ENCODE data around the gene STK16. TPM values are rescaled to one million over a fixed set of nuclear protein-coding genes. Genes with fewer than 3 reads are reported as not detected.

The STK16 gene
- total RNA-seq, 1 donor from 2014 or later: 19.1 TPM

GRCh38 chr2:219245899-219246230, 586 bp downstream of the STK16 start:
- H3K4me3 Mint-ChIP-seq (ENCODE audit: unreplicated experiment): peak overlapping the region; percentile 96
- no peak for TF ChIP-seq EZH2 (IDR thresholded peaks at IDR 0.05; ENCODE audit: insufficient read depth, low read length)
- no peak for TF ChIP-seq CTCF (IDR thresholded peaks at IDR 0.05; ENCODE audit: insufficient read depth, low read depth, low read length)
- no peaks in the 10 kb centered on the region for H3K36me3 ChIP-seq (ENCODE audit: insufficient read depth, low read length)
- H3K79me2 ChIP-seq (ENCODE audit: insufficient read depth, low read length): peaks cover 29% of the 10 kb centered on the region
- peak overlapping the region; percentile 97 for H3K9ac ChIP-seq (ENCODE audit: low read length)
- no peak for FAIRE-seq
- peaks cover 29% of the 10 kb centered on the region for H3K4me1 ChIP-seq (ENCODE audit: insufficient read depth, low read length)
- peaks cover 4% of the 10 kb centered on the region for H4K20me1 ChIP-seq (ENCODE audit: insufficient read depth, low read length)
- peak overlapping the region; percentile 94 for H3K4me3 ChIP-seq (ENCODE audit: insufficient read depth, low read depth, low read length)
- no peaks in the 10 kb centered on the region for H3K9me3 ChIP-seq (ENCODE audit: insufficient read depth, low read depth, low read length)
- DNase-seq (ENCODE audit: low read depth): no peak
- H2AFZ ChIP-seq (ENCODE audit: low read depth, low read length): peak overlapping the region; percentile 83
- H3K9me3 Mint-ChIP-seq (ENCODE audit: unreplicated experiment): no peaks in the 10 kb centered on the region
- H3K27ac ChIP-seq (ENCODE audit: low read depth, low read length): peak overlapping the region; percentile 95
- H3K27me3 ChIP-seq (ENCODE audit: insufficient read depth, low read length): no peaks in the 10 kb centered on the region
- no peaks in the 10 kb centered on the region for H3K27me3 Mint-ChIP-seq (ENCODE audit: low read depth, unreplicated experiment)
- peaks cover 6% of the 10 kb centered on the region for H3K36me3 Mint-ChIP-seq (ENCODE audit: low read depth, unreplicated experiment)
- peak overlapping the region; percentile 99 for H3K27ac Mint-ChIP-seq (ENCODE audit: unreplicated experiment)
- peaks cover 22% of the 10 kb centered on the region for H3K4me1 Mint-ChIP-seq (ENCODE audit: low read depth, unreplicated experiment)
- H3K4me2 ChIP-seq (ENCODE audit: low read length): peak overlapping the region; percentile 100

- Histone ChIP-seq H4K20me1 (ENCODE audit: insufficient read depth, low read length) (peaks cover 4% of the 10 kb centered on the region), H3K79me2 (ENCODE audit: insufficient read depth, low read length) (peaks cover 29% of the 10 kb centered on the region), H3K27ac (ENCODE audit: low read depth, low read length) (no peak overlapping the region), H3K27me3 (ENCODE audit: insufficient read depth, low read length) (no peaks in the 10 kb centered on the region), H3K9me3 (ENCODE audit: insufficient read depth, low read depth, low read length) (no peaks in the 10 kb centered on the region), H3K4me3 (ENCODE audit: insufficient read depth, low read depth, low read length) (peak overlapping the region; percentile 94), H3K9ac (ENCODE audit: low read length) (peak overlapping the region; percentile 97), H3K4me2 (ENCODE audit: low read length) (peak overlapping the region; percentile 100), H3K36me3 (ENCODE audit: insufficient read depth, low read length) (no peaks in the 10 kb centered on the region), H2AFZ (ENCODE audit: low read depth, low read length) (no peak overlapping the region), H3K4me1 (ENCODE audit: insufficient read depth, low read length) (peaks cover 29% of the 10 kb centered on the region)
- no peak for DNase-seq (ENCODE audit: low read depth)
- peaks cover 7% of the 10 kb centered on the region for H3K36me3 Mint-ChIP-seq (ENCODE audit: low read depth, unreplicated experiment)
- H3K9me3 Mint-ChIP-seq (ENCODE audit: unreplicated experiment): no peaks in the 10 kb centered on the region
- peak overlapping the region; percentile 96 for H3K4me3 Mint-ChIP-seq (ENCODE audit: unreplicated experiment)
- FAIRE-seq: no peak
- peaks cover 26% of the 10 kb centered on the region for H3K4me1 Mint-ChIP-seq (ENCODE audit: low read depth, unreplicated experiment)
- H3K27ac Mint-ChIP-seq (ENCODE audit: unreplicated experiment): peak overlapping the region; percentile 26
- TF ChIP-seq EZH2 (IDR thresholded peaks at IDR 0.05; ENCODE audit: insufficient read depth, low read length): no peak
- no peak for TF ChIP-seq CTCF (IDR thresholded peaks at IDR 0.05; ENCODE audit: insufficient read depth, low read depth, low read length)
- no peaks in the 10 kb centered on the region for H3K27me3 Mint-ChIP-seq (ENCODE audit: low read depth, unreplicated experiment)
Measured at GRCh38 chr2:219246559-219246958, 1.3 kb downstream of the STK16 start.

- Mint-ChIP-seq H3K27me3 (ENCODE audit: low read depth, unreplicated experiment) (no peaks in the 10 kb centered on the region), H3K36me3 (ENCODE audit: low read depth, unreplicated experiment) (peaks cover 5% of the 10 kb centered on the region), H3K9me3 (ENCODE audit: unreplicated experiment) (no peaks in the 10 kb centered on the region), H3K27ac (ENCODE audit: unreplicated experiment) (no peak overlapping the region), H3K4me3 (ENCODE audit: unreplicated experiment) (no peak overlapping the region), H3K4me1 (ENCODE audit: low read depth, unreplicated experiment) (peaks cover 34% of the 10 kb centered on the region)
- H3K9ac ChIP-seq (ENCODE audit: low read length): no peak overlapping the region
- no peak overlapping the region for H3K4me3 ChIP-seq (ENCODE audit: insufficient read depth, low read depth, low read length)
- no peaks in the 10 kb centered on the region for H3K9me3 ChIP-seq (ENCODE audit: insufficient read depth, low read depth, low read length)
- no peak overlapping the region for H2AFZ ChIP-seq (ENCODE audit: low read depth, low read length)
- H3K27ac ChIP-seq (ENCODE audit: low read depth, low read length): no peak overlapping the region
- no peaks in the 10 kb centered on the region for H3K36me3 ChIP-seq (ENCODE audit: insufficient read depth, low read length)
- DNase-seq (ENCODE audit: low read depth) (no peak), FAIRE-seq (no peak)
- TF ChIP-seq EZH2 (IDR thresholded peaks at IDR 0.05; ENCODE audit: insufficient read depth, low read length) (no peak), CTCF (IDR thresholded peaks at IDR 0.05; ENCODE audit: insufficient read depth, low read depth, low read length) (no peak)
- H3K4me2 ChIP-seq (ENCODE audit: low read length): no peak overlapping the region
- peaks cover 43% of the 10 kb centered on the region for H3K4me1 ChIP-seq (ENCODE audit: insufficient read depth, low read length)
- H3K79me2 ChIP-seq (ENCODE audit: insufficient read depth, low read length): peaks cover 29% of the 10 kb centered on the region
- H3K27me3 ChIP-seq (ENCODE audit: insufficient read depth, low read length): no peaks in the 10 kb centered on the region
- peaks cover 4% of the 10 kb centered on the region for H4K20me1 ChIP-seq (ENCODE audit: insufficient read depth, low read length)
Measured at GRCh38 chr2:219247678-219248642, 2.7 kb downstream of the STK16 start.

Measured in astrocyte (in vitro differentiated cells and primary cell).